Measurements from ENCODE around the gene PPP1R36. TPM values are rescaled to one million over a fixed set of nuclear protein-coding genes. Genes with fewer than 3 reads are reported as not detected.

Gene PPP1R36
- total and polyA plus RNA-seq, 11 donors = 0.11 to 1.0 (median 0.46) TPM; not detected in 5

DNA sequence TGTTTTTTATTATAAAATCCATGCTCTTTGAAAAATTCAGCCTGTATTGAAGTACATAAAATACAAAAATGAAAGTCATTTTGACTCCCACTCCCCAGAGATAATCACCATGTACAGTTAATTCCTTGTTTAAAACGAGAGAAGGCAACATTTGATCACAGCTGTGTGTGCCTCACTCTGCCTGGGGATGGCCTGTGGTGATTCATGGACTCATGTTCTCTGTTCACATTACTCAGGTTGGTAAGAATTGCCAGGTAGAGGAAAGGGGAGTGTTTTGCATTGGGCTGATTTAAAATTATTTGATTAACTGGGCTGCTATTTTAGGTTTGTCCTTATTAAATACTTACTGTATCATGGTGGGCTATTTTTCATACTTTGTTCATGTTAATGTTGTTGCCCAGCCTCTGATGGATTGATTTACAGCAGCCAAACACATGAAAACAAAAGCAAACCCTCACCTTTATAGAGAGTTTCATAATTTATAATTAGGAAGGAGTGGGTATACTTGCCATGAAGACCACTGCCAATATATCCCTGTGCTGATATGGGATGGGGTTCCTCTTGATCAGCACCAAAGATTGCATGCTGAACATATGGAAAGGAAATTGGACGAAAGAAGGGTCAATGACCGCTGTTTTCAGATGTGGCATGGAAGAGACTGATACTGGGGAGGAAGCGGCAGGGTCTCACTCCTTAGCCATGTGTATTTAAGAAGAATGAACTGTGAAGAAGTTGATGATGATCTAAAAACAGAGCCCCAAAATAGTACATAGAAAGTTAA is 42.2 kb upstream of the PPP1R36 start:
- Histone ChIP-seq H3K4me1 (peaks cover 2 to 72% (median 57%) of the 10 kb centered on the region in 12 donors), H3K36me3 (no peaks in the 10 kb centered on the region), H3K4me3 (peak overlapping the region in 2 of 12 donors; percentile 80 to 97), H3K27me3 (no peaks in the 10 kb centered on the region), H3K27ac (peak overlapping the region in 3 of 12 donors; percentile 45 to 100 (median 98)), H3K9me3 (no peaks in the 10 kb centered on the region)
- ATAC-seq (no peak), DNase-seq (no peak)
- 68 to 73% (median 71%) methylated on average over 4 of the region's 4 CpGs for WGBS, 4 donors
- intact Hi-C loops (cut with DNase I) = loop anchor here in 1 of 10 donors (10.0 kb wide), 1 partner anchor 163 kb away; no protein-coding TSS in a partner anchor
- TF ChIP-seq POLR2A (IDR thresholded peaks at IDR 0.05) = no peak
- TF ChIP-seq, protein P1, sequence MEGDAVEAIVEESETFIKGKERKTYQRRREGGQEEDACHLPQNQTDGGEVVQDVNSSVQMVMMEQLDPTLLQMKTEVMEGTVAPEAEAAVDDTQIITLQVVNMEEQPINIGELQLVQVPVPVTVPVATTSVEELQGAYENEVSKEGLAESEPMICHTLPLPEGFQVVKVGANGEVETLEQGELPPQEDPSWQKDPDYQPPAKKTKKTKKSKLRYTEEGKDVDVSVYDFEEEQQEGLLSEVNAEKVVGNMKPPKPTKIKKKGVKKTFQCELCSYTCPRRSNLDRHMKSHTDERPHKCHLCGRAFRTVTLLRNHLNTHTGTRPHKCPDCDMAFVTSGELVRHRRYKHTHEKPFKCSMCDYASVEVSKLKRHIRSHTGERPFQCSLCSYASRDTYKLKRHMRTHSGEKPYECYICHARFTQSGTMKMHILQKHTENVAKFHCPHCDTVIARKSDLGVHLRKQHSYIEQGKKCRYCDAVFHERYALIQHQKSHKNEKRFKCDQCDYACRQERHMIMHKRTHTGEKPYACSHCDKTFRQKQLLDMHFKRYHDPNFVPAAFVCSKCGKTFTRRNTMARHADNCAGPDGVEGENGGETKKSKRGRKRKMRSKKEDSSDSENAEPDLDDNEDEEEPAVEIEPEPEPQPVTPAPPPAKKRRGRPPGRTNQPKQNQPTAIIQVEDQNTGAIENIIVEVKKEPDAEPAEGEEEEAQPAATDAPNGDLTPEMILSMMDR (IDR thresholded peaks at IDR 0.05) = no peak

DNA sequence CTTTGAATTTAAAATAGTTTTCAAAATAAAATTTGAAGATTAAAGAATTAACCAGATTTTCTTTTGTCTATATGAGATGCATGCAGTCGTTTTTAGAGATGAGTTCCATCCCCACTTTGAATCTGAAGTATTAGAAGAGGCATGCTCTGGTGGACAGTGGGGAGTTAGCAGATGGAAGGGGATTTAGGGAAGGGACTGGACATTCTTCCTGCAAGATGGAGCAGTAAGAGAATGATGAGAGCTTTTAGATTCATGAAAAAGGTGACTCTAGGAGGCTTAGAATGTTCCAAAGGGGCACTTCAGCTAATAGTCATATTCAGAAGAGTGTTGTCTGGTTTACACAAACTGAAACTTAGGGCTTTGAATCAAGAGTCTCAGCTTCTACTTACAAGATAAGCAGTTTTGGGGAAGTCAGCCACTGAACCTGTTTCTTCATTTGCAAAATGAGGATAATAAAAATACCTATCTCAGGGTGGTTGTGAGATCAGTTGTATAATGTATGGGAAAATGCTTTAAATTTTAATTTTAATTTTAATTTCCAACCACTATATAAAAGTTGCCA is 41.5 kb upstream of the PPP1R36 start:
- 27 to 42% (median 31%) methylated on average over 1 of the region's 1 CpG for WGBS, 4 donors
- H3K4me1 ChIP-seq = peaks cover 3 to 74% (median 58%) of the 10 kb centered on the region in 12 donors
- ATAC-seq (no peak), DNase-seq (no peak)
- no peaks in the 10 kb centered on the region for H3K9me3 ChIP-seq
- no peaks in the 10 kb centered on the region for H3K36me3 ChIP-seq
- H3K27ac ChIP-seq = peak overlapping the region in 1 of 12 donors; percentile 100
- TF ChIP-seq, protein P1 (IDR thresholded peaks at IDR 0.05) = no peak
- no peak for TF ChIP-seq POLR2A (IDR thresholded peaks at IDR 0.05)
- H3K27me3 ChIP-seq = no peaks in the 10 kb centered on the region
- no peak overlapping the region for H3K4me3 ChIP-seq
- intact Hi-C loops (cut with DNase I) = loop anchor here in 1 of 10 donors (10.0 kb wide), 1 partner anchor 163 kb away; no protein-coding TSS in a partner anchor

DNA sequence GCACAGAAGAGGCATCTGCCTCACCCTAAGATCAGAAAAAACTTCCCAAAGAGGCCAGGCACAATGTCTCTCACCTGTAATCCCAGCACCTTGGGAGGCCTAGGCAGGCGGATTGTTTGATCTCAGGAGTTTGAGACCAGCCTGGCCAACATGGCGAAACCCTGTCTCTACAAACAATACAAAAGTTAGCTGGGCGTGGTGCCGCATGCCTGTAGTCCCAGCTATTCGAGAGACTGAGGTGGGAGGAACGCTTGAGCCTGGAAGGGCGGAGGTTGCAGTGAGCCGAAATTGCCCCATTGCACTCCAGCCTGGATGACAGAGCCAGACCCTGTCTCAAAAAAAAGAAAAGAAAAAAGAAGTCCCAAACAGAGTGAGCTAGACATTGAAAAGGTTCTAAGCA is 40.7 kb upstream of the PPP1R36 start:
- Histone ChIP-seq H3K9me3 (no peaks in the 10 kb centered on the region), H3K4me1 (peaks cover 3 to 75% (median 58%) of the 10 kb centered on the region in 12 donors), H3K27ac (peak overlapping the region in 1 of 12 donors; percentile 33), H3K27me3 (no peaks in the 10 kb centered on the region), H3K4me3 (no peak overlapping the region), H3K36me3 (no peaks in the 10 kb centered on the region)
- intact Hi-C loops (cut with DNase I) = loop anchor here in 1 of 10 donors (10.0 kb wide), 1 partner anchor 164 kb away; no protein-coding TSS in a partner anchor
- WGBS, 4 donors = 87 to 91% (median 88%) methylated on average over 8 of the region's 8 CpGs
- TF ChIP-seq, protein P1 (IDR thresholded peaks at IDR 0.05) = no peak
- TF ChIP-seq POLR2A (IDR thresholded peaks at IDR 0.05) = no peak
- DNase-seq (no peak), ATAC-seq (no peak)

All from heart left ventricle (tissue), 16 donors.